Liver (tissue), 9 donors: ENCODE data around the gene PRRX1. TPM values are rescaled to one million over a fixed set of nuclear protein-coding genes. Genes with fewer than 3 reads are reported as not detected.

Source experiments
- DNase-seq: peaks from one replicate; pipeline ENCODE4 v3.0.0-alpha.2; 2017; ENCODE audit warnings: low spot score
- H3K27ac ChIP-seq, 2 donors: one replicate each; pipeline ENCODE4 v1.7.0; 2013; ENCODE audit warnings: inconsistent platforms in 2 of 2, low read length in 2 of 2, control low read depth in 1 of 2, low read depth in 1 of 2, mild to moderate bottlenecking in 1 of 2
- H3K27me3 ChIP-seq, 4 donors: one replicate each; pipeline versions ENCODE4 v1.6.1 to v1.7.0; 2013; ENCODE audit warnings: low read length in 3 of 4, inconsistent platforms in 1 of 4, mild to moderate bottlenecking in 1 of 4, moderate library complexity in 1 of 4; ENCODE audit not compliant: control insufficient read depth in 4 of 4, insufficient read depth in 4 of 4
- H3K36me3 ChIP-seq, 4 donors: one replicate each; pipeline versions ENCODE4 v1.6.1 to v1.7.0; 2013; ENCODE audit warnings: low read length in 3 of 4, mild to moderate bottlenecking in 3 of 4, low read depth in 1 of 4, moderate library complexity in 1 of 4; ENCODE audit not compliant: control insufficient read depth in 4 of 4, insufficient read depth in 3 of 4
- H3K4me1 ChIP-seq, 4 donors: one replicate each; pipeline versions ENCODE4 v1.6.1 to v1.7.0; 2013; ENCODE audit warnings: low read length in 3 of 4, mild to moderate bottlenecking in 3 of 4, moderate library complexity in 1 of 4; ENCODE audit not compliant: control insufficient read depth in 4 of 4, insufficient read depth in 4 of 4
- H3K4me3 ChIP-seq, 3 donors: one replicate each; pipeline versions ENCODE4 v1.6.1 to v1.7.0; 2013; ENCODE audit warnings: low read length in 3 of 3, control low read depth in 1 of 3, low read depth in 1 of 3, mild to moderate bottlenecking in 1 of 3
- H3K9ac ChIP-seq, 2 donors: one replicate each; pipeline ENCODE4 v1.7.0; 2013; ENCODE audit warnings: low read length in 2 of 2, mild to moderate bottlenecking in 2 of 2, moderate library complexity in 2 of 2, control low read depth in 1 of 2, low read depth in 1 of 2
- H3K9me3 ChIP-seq, 4 donors: one replicate each; pipeline versions ENCODE4 v1.6.1 to v1.7.0; 2013; ENCODE audit warnings: low read length in 3 of 4; ENCODE audit not compliant: control insufficient read depth in 4 of 4
- ATF3 ChIP-seq: IDR thresholded peaks from 2 replicates; pipeline ENCODE4 v1.6.1; 2016; ENCODE audit warnings: antibody characterized with exemption
- CTCF ChIP-seq: fragments of 150-350 bp; IDR thresholded peaks from 2 replicates; pipeline ENCODE4 v1.5.1; 2017; ENCODE audit warnings: improper control_type of control experiment, low read depth, low read length; ENCODE audit not compliant: missing input control
- EGR1 ChIP-seq, 2 donors: IDR thresholded peaks; 2 replicates each; pipeline ENCODE4 v1.6.1; 2016 to 2018; ENCODE audit warnings: antibody characterized with exemption in 2 of 2, low read depth in 2 of 2
- FOXA1 ChIP-seq: IDR thresholded peaks from 2 replicates; pipeline ENCODE4 v1.6.1; 2016; ENCODE audit warnings: antibody characterized with exemption
- FOXA2 ChIP-seq: IDR thresholded peaks from 2 replicates; pipeline ENCODE4 v1.6.1; 2016; ENCODE audit warnings: antibody characterized with exemption
- GABPA ChIP-seq, 2 donors: IDR thresholded peaks in 1 of 2; conservative IDR thresholded peaks in 1 of 2; 2 replicates each; pipeline ENCODE4 v1.6.1; 2016; ENCODE audit warnings: antibody characterized with exemption in 2 of 2, mild to moderate bottlenecking in 1 of 2, moderate library complexity in 1 of 2
- HNF4A ChIP-seq, 2 donors: conservative IDR thresholded peaks; 2 replicates each; pipeline ENCODE4 v1.6.1; 2016; ENCODE audit warnings: antibody characterized with exemption in 2 of 2, mild to moderate bottlenecking in 2 of 2
- HNF4G ChIP-seq: IDR thresholded peaks from 2 replicates; pipeline ENCODE4 v1.6.1; 2016; ENCODE audit warnings: antibody characterized with exemption
- JUND ChIP-seq, 2 donors: IDR thresholded peaks; 2 replicates each; pipeline ENCODE4 v1.6.1; 2016; ENCODE audit warnings: antibody characterized with exemption in 2 of 2
- MAX ChIP-seq: IDR thresholded peaks from 2 replicates; pipeline ENCODE4 v1.6.1; 2016; ENCODE audit warnings: antibody characterized with exemption
- RAD21 ChIP-seq, 2 donors: IDR thresholded peaks; 2 replicates each; pipeline ENCODE4 v1.6.1; 2016; ENCODE audit warnings: antibody characterized with exemption in 2 of 2, mild to moderate bottlenecking in 2 of 2
- SP1 ChIP-seq: IDR thresholded peaks from 2 replicates; pipeline ENCODE4 v1.6.1; 2018; ENCODE audit warnings: antibody characterized with exemption, mild to moderate bottlenecking
- TAF1 ChIP-seq: conservative IDR thresholded peaks from 2 replicates; pipeline ENCODE4 v1.6.1; 2016; ENCODE audit warnings: antibody characterized with exemption, mild to moderate bottlenecking
- YY1 ChIP-seq: IDR thresholded peaks from 2 replicates; pipeline ENCODE4 v1.6.1; 2016; ENCODE audit warnings: antibody characterized with exemption, mild to moderate bottlenecking
- ZBTB33 ChIP-seq: IDR thresholded peaks from 2 replicates; pipeline ENCODE4 v1.6.1; 2016; ENCODE audit warnings: antibody characterized with exemption
- WGBS: extraction: QIAGEN DNeasy Blood & Tissue Kit; methylation state at CpG from one replicate; pipeline ENCODE4 v1.1.7; 2013; 5-methylcytosine and 5-hydroxymethylcytosine counted together
- polyA plus RNA-seq, 2 donors: library from polyadenylated mRNA; stranded (reverse) in 1 of 2; unstranded in 1 of 2; fragments of 200-250 nt in 1 of 2; fragments of >200 nt in 1 of 2; fragmentation: Nextera tagmentation in 1 of 2; extraction: Ambion mirVana in 1 of 2; gene quantifications; one replicate each; pipeline versions ENCODE4 v1.2.1 to v1.2.3, GENCODE V29; 2013 to 2015
- total RNA-seq, 2 donors: library from RNA; depleted of rRNA; stranded (reverse); fragments of >200 nt; gene quantifications; one replicate each; pipeline ENCODE4 v1.2.3, GENCODE V29; 2014
- donor health status: healthy.
- donor health status: healthy.
- donor health status: healthy.
- donor health status: healthy.
- donor health status: healthy.

The PRRX1 gene
- total and polyA plus RNA-seq, 4 donors: under 0.01 to 0.37 (median 0.25) TPM; not detected in 1

GRCh38 chr1:170696591-170697290, 32.8 kb downstream of the PRRX1 start:
- no peak overlapping the region for H3K9ac ChIP-seq
- no peaks in the 10 kb centered on the region for H3K36me3 ChIP-seq
- 81% methylated on average over 6 of the region's 6 CpGs for WGBS
- no peak overlapping the region for H3K27ac ChIP-seq
- H3K4me3 ChIP-seq: no peak overlapping the region
- no peaks in the 10 kb centered on the region for H3K9me3 ChIP-seq
- H3K4me1 ChIP-seq: no peaks in the 10 kb centered on the region
- TF ChIP-seq YY1: no peak
- no peak for TF ChIP-seq FOXA2
- no peak for TF ChIP-seq MAX
- TF ChIP-seq ZBTB33: no peak
- TF ChIP-seq RAD21 (IDR thresholded peaks at IDR 0.05): no peak
- TF ChIP-seq TAF1: no peak
- TF ChIP-seq EGR1 (IDR thresholded peaks at IDR 0.05; ENCODE audit: low read depth in 2 of 2): no peak
- TF ChIP-seq JUND (IDR thresholded peaks at IDR 0.05): no peak
- no peak for TF ChIP-seq SP1
- TF ChIP-seq ATF3: no peak
- no peak for TF ChIP-seq FOXA1
- no peak for TF ChIP-seq HNF4A (conservative IDR thresholded peaks at IDR 0.05)
- no peak for TF ChIP-seq GABPA (IDR thresholded peaks at IDR 0.05 in 1 of 2, conservative IDR thresholded peaks at IDR 0.05 in 1 of 2)
- TF ChIP-seq HNF4G: no peak
- DNase-seq: no peak
- peaks cover 0 to 4% (median 0%) of the 10 kb centered on the region in 4 donors for H3K27me3 ChIP-seq

GRCh38 chr1:170697316-170697715, 33.4 kb downstream of the PRRX1 start:
- Histone ChIP-seq H3K4me1 (no peaks in the 10 kb centered on the region), H3K36me3 (no peaks in the 10 kb centered on the region), H3K9ac (no peak overlapping the region), H3K9me3 (no peaks in the 10 kb centered on the region), H3K27ac (no peak overlapping the region), H3K27me3 (peaks cover 0 to 4% (median 0%) of the 10 kb centered on the region in 4 donors), H3K4me3 (no peak overlapping the region)
- DNase-seq: no peak
- no peak for TF ChIP-seq HNF4A (conservative IDR thresholded peaks at IDR 0.05)
- TF ChIP-seq CTCF: no peak
- no peak for TF ChIP-seq GABPA (IDR thresholded peaks at IDR 0.05 in 1 of 2, conservative IDR thresholded peaks at IDR 0.05 in 1 of 2)
- TF ChIP-seq ATF3: no peak
- TF ChIP-seq SP1: no peak
- TF ChIP-seq MAX: no peak
